Stimulated activated CD8-positive, alpha-beta memory T cell treated with anti-CD3 and anti-CD28 coated beads, Interleukin-7, amount 100 ng/mL, for 48 hours (primary cell): ENCODE results near the gene CYTH2.

ENCODE experiments used
- DNase-seq, 2 donors: peaks; one replicate each; pipeline ENCODE4 v3.0.0-alpha.2; 2020; ENCODE audit warnings: low read depth in 1 of 2; ENCODE audit errors: extremely low read depth in 1 of 2

The CYTH2 gene

DNA sequence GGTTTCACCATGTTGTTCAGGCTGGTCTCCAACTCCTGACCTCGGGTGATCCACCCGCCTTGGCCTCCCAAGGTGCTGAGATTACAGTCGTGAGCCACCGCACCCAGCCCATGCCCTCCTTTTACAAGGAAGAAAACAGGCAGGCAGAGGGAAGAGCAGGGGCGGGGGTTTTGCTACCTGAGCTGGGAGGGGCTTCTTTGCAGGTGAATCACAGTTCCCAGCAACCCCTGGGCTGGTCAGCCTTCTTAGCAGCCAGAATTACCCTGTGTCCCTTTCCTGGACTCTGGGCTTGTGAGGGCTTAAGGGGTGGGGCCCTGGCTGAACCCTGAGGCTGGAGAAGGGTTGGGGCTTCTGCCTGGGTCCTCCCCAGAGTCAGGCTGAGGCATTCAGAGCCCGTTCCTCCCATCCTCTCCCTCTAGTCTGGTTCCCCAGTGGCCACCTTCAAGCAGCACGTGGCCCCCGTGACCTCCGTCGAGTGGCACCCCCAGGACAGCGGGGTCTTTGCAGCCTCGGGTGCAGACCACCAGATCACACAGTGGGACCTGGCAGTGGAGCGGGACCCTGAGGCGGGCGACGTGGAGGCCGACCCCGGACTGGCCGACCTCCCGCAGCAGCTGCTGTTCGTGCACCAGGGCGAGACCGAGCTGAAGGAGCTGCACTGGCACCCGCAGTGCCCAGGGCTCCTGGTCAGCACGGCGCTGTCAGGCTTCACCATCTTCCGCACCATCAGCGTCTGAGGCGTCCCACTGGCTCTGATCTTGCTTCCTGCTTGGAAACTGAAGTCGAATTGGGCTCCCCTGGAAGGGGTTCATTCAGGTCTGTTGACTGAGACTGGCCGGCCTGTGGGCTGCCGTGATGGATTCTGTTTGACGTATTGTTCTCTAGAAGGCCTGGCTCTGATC is 16.6 kb upstream of the CYTH2 start:
- no peak for DNase-seq

DNA sequence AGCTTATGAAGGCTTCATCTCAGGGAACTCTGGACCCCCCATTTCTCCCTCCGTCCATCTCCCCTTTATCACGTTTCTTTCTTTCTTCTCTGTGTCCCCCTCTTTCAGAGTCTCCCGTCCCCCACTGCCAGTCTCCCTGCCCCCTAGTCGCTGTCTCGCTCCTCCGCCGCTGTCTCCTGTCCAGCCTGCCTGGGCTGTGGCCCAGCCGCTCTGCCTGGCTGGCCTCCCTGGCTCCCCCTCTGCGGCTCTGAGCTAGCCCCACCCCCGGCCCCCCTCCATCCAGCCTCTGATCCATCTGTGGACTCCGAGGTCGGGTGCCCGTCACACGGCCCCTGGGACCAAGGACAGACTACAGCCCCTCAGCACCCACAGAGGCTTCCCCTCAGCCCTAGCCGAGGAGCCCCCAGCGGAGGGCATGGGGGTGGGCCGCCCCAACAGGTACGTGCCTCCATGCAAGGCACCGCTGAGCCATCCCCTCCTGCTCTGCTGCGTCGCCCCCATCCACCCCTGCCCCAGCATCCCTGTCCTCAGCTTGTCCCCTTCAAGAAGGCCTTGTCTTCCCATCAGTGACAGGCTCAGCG is 14.9 kb upstream of the CYTH2 start:
- DNase-seq = no peak

DNA sequence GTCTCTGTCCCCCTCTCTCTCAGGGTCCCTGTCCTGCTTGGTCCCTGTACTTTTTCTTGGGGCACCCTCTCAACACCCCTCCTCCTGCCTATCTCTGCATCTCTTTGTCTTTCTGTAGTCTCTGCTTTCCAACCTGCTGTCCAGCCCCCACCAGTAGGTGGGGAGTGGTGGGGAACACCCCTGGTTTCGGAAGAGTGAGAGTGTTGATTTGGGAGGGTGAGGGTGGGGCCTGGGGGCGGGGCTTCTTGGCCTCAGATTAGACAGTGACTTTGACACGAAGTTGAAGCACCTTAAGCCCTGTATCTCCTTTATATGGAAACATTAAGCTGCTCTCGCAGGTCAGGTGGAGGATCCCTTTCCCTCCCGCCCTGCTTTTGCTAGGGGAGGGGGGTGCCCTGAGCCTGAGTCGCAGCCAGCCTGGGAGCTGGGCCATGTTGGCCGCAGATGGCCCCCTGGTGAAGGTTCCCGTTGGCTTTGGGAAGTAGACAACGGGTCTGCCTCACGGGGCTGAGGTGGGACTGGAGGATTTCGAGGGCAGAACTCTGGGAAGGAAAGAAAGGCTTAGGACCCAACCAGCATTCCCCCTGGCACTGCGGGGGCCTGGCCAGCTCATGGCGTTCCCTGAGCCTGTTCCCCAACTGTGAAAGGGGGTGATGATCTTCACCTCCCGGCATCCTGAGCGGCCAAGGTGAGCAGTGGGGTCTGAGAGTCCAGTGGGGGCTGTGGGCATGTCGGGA is 13.8 kb upstream of the CYTH2 start, which contains the start of gene KCNJ14:
Gene KCNJ14 (plus strand): TSS at position 404 of the 737 bp plus-strand sequence. CDS start 6,151 bp downstream, outside the sequence.
- no peak for DNase-seq

DNA sequence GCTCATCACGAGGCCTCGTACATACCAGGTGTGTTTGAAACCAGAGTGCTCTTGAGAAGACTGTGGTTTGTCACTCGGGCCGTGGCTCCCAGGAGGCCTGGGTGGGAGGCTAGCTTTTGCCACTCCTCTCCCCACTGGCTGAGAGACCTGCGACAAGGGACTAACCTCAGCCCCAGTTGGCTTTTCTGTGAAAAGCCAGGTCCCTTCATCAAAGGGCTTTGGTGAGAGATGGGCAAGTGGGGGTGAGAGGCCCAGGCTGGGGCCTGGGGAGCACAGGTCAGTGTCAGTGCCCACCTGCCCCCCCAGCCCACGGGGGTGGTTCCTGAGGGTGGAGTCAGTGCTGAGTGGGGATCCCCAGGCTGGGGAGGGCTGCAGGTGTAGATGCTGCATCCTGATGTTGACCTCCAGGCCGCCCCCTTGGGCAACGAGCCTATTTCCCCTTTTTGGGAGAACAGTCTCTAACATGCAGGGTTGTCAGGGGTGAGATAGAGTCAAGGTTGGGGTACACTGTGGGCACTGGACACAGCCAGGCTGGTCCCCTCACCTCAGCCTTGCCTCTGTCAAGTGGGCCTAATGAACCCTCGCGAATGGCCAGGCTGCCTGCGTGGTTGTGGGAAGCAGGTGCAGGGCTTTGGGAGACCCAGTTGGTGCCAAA is 13.1 kb upstream of the CYTH2 start:
- DNase-seq = no peak

DNA sequence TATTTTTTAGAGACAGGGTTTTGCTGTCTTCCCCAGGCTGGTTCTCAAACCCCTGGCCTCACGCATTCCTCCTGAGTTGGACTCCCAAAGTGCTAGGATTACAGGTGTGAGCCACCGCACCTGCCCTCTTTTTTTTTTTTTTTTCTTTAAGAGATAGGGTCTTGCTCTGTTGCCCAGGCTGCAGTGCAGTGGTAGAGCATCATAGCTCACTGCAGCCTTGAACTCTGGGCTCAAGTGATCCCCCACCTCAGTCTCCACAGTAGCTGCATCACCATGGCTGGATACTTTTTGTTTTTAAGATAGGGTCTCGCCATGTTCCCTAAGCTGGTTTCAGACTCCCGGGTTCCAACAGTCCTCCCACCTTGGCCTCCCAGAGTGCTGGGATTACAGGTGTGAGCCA is 12.3 kb upstream of the CYTH2 start:
- DNase-seq = no peak

DNA sequence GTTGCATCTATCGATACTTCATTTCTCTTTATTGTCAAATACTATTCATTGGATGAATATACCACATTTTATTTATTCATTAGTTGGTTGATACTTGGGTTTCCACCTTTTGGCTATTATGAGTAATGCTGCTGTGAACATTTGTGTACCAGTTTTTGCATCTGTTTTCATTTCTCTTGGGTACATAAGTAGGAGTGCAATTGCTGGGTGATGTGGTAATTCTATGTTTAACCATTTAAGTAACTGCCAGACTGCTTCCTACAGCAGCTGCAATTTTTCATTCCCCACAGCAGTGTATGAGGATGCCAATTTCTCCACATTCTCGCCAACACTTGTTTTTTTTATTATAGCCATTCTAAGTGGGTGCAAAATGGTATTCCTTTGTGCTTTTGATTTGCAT is 11.2 kb upstream of the CYTH2 start:
- DNase-seq = no peak

DNA sequence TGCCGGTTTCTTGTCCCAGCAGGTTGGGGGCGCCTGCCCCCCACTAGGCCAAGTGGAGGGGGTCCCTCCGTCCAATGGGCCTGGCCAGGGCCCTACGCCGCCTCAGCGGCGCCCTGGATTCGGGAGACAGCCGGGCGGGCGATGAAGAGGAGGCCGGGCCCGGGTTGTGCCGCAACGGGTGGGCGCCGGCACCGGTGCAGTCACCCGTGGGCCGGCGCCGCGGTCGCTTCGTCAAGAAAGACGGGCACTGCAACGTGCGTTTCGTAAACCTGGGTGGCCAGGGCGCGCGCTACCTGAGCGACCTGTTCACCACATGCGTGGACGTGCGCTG is 7.6 kb upstream of the CYTH2 start:
- DNase-seq = no peak

DNA sequence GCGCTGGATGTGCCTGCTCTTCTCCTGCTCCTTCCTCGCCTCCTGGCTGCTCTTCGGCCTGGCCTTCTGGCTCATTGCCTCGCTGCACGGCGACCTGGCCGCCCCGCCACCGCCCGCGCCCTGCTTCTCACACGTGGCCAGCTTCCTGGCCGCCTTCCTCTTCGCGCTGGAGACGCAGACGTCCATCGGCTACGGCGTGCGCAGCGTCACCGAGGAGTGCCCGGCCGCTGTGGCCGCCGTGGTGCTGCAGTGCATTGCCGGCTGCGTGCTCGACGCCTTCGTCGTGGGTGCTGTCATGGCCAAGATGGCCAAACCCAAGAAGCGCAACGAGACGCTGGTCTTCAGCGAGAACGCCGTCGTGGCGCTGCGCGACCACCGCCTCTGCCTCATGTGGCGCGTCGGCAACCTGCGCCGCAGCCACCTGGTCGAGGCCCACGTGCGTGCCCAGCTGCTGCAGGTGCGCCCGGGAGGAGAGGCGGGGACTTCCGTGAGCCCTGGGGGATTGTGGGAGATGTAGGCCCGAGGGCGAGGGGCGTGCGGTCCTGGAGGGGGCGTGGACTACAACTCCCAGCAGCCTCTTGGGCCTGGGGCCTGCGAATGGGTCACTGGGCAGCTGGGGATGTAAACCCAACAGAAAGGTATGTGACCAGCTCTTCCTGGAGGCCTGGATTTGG is 7.0 kb upstream of the CYTH2 start:
- no peak for DNase-seq

DNA sequence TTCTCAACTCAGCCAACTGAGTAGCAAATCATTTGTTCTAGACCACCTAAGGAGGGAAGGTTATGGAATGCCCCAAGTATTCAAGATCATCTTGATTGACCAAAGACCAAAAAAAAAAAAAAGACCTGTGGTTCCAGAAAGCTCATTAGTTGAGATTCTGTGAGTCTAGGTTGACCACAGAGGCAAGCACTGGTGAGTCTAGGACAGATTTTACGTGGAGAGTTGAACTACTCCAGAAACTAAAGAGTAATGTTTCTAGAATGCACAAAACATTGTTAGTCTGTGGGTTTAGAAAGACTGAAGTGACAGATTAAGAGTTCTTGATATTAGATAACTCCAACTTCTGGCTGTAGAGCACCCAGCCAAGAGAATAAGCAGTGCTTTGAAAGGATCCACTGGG is 4.0 kb upstream of the CYTH2 start:
- DNase-seq = no peak

DNA sequence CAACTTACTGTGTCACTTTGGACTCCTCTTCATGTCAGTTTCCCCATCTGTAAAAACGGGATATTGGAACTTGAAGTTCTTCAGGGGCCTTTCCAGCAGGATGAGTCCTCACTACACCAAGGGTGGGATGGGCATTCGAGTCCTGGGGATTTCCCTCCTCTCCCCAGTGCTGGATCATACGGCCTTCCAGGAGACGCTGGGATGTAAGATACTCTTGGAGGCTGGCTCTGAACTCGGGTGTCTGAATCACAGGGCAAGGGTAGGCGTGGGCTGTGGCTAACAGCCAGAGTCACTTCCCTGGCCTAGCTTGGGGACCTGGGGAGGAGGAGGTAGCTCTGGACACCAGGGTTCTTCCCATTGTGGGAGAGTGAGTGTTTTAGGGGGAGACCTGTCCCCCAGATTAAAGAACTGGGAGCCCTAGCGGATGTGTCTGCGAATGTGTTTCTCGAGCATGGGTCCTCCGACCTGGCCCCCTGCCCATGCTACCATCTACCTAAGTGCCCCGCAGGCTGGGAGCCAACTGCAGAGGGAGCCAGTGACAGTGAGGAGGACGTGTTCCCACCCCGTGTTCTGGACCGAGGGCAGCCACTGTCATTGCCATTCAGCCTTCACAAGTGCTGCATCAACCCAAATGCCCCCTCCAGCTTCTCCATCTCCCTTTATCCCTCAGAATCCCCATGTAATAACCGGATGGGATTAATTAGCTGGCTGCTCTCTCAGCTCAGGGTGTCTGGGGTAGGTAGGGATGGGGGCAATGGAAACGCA is 2.4 kb upstream of the CYTH2 start:
- DNase-seq = no peak

DNA sequence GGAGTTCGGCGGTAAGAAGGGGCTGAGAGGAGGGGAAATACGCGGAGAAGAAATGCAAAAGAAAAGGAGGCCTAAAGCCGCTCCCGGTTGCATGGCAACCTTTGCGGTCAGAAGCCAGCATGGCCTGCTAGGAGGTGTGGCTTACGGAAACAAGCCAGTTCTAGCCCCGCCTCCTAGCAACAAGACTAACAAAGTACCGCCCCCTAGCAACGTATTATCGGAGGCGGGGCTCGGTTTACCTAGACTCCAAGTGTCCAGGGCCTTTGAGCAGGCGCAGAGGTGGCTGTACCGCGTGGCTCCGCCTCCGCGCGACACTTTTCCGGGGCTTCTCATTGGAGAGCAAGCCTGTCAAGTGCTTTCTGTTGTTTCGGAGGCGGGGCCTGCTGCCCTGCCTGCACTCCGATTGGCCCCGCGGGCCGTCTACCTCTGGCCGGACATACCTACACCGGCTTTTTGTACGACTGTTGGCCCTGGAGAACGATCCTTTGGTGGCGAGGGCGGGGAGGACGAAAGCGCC is 339 bp upstream of the CYTH2 start:
- DNase-seq = peak; percentile 99

DNA sequence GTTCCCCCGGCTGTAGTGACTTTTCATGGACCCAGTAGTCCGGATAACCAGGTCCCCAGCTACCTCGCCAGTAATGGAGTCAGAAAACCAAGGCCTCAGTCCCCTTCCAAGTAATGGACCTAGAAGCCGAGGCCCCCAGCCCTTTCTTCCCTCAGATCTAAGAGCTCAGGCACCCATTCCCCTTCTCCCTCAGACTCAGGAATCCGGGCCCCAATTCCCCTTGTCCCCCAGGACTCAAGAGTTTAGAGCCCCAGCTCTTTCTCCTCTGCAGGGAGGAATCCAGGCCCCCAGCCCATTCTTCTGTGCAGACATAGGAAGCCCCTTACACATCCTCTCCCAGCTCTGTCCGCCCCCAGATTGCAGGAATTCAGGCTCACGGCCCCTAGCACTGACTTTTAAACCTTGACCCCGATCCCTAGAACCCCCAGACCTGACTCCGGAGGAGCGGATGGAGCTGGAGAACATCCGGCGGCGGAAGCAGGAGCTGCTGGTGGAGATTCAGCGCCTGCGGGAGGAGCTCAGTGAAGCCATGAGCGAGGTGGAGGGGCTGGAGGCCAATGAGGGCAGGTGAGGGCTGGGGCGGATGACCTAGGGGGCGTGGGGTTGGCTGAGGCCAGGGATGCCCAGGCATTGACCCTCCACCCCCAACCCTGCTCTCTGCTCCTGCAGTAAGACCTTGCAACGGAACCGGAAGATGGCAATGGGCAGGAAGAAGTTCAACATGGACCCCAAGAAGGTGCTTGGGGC is 938 bp downstream of the CYTH2 start:
- DNase-seq = no peak

DNA sequence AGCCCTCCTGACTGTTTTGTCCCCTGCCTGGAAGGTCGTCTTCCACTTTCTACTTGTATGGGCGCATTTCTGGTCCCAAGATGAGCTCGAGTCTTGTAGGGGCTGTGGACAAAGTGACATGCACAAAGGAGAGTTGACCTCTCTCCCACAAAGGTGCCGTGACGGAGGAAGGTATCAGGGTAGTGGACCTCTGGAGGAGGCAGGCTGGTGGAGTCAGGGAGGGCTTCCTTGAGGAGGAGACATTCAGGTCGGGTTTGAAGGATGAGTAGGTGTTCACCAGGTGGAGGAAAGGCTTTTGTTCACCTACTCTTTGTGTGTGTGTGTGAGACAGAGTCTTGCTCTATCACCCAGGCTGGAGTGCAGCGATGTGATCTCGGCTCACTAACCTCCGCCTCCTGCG is 1.7 kb downstream of the CYTH2 start:
- DNase-seq = no peak

DNA sequence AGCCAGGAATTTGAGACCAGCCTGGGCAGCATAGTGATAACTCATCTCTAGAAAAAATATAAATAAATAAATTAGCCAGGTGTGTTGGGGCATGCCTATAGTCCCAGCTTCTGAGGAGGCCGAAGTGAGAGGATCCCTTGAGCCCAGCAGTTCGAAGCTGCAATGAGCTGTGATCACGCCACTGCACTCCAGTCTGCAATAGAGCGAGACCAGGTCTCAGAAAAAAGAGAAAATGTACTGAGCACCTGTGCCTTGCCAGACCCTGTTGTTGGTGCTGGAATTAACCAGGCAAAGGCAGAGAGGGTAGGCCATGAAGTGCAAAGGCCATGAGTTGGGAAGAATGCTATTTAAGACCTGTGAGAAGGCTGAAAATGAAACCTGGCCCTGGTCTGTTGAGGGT is 2.7 kb downstream of the CYTH2 start:
- DNase-seq = no peak

DNA sequence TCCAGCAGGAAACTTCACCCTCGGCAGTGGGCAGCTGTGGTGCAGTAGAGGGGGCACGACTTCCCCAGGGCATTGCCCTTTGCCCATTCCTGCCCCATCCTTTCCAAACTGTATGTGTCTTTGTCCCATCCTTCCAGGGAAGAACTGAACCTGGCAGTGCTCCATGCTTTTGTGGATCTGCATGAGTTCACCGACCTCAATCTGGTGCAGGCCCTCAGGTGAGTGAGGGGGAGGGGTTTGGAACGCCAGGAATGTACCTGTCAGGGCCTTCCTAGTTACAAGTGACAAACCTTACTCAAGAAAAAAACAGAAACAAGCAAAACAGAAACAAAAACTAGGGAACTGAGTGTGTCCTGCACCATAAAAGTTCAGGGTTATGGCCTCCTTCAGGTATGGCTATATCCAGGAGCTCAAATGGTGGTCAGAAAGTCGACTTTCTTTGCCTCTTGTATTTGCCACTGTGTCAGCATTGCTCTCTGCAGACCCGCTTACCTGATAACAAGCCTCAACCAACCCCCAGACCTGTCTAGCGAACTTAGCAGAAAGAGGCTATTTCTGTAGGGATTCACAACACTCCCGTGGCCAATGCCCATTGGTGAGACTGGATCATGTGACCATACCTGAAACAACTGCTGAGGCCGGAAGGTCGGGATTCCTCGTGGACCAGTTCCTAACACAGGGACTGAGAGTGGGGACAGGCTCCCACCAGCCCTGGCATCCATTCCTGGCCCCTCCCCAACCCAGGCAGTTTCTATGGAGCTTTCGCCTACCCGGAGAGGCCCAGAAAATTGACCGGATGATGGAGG is 4.2 kb downstream of the CYTH2 start:
- DNase-seq = no peak

DNA sequence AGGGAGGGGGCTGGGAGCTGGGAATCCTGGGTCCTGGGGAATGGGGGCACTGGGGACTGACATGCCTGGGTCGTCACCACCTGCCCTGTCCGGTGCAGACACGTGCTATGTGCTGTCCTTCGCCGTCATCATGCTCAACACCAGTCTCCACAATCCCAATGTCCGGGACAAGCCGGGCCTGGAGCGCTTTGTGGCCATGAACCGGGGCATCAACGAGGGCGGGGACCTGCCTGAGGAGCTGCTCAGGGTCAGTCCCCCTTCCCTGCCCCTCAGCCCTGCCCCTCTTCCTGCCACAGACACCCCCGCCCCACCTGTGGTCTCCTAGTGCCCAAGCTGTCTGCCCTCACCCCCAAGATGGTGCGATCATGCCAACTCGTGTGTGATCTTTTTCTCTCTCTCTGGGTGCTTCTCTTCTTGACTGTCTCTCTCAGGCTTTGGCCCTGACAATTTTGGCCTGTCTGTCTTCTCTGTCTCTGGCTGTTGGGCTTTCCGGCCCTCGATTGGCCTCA is 5.0 kb downstream of the CYTH2 start:
- no peak for DNase-seq

DNA sequence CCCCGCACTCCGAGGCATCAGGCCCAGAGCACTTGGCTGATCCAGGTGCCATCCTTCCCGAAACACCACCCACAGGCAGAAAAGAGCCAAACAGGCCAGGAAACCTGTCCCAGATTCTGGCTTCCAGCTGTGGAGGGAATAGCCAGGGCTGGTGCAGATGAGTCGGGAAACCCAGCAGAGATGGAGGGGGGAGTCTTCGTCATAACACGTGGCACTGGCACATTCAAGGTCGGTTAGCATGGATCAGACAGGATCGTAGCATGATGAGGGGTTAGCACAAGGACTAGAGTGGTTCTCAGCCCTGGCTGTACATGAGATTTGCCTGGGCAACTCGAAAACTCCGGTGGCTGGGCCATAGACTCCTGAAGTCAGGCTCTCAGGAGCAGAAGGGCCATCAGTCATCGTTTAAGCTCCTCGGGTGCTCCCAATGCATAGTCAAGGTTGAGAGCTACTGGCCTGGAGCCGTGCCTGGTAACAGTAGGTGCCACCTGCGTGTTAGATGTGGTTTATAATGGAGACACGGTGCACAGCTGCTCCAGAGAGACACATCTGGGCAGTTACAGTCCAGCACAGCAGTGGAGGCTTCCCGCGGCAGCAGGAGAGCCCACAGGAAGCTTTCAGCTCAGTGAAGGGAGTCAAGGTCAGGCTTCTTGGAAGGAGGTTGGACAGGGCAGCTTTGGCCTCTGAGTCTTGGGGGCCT is 6.3 kb downstream of the CYTH2 start:
- no peak for DNase-seq

DNA sequence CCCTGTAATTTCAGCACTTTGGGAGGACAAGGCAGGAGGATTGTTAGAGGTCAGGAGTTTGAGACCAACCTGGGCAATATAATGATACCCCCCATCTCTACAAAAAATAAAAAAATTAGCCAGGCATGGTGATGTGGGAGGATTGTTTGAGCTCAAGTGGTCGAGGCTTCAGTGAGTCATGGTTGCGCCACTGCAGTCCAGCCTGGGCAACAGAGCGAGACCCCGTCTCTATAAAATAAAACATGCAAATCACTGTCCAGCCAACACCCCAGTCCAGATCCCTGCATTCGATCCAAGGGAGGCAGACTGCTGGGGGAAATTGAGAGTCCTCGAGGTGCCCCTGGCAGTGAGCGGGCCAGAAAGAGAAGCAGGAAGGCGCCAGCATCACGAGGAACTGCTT is 7.0 kb downstream of the CYTH2 start:
- DNase-seq = no peak
